ENCODE data around the gene SIAH1. TPM values are rescaled to one million over a fixed set of nuclear protein-coding genes. Genes with fewer than 3 reads are reported as not detected.

Gene SIAH1
- total RNA-seq, 1 experiment from 2014 or later: 29.9 TPM

DNA sequence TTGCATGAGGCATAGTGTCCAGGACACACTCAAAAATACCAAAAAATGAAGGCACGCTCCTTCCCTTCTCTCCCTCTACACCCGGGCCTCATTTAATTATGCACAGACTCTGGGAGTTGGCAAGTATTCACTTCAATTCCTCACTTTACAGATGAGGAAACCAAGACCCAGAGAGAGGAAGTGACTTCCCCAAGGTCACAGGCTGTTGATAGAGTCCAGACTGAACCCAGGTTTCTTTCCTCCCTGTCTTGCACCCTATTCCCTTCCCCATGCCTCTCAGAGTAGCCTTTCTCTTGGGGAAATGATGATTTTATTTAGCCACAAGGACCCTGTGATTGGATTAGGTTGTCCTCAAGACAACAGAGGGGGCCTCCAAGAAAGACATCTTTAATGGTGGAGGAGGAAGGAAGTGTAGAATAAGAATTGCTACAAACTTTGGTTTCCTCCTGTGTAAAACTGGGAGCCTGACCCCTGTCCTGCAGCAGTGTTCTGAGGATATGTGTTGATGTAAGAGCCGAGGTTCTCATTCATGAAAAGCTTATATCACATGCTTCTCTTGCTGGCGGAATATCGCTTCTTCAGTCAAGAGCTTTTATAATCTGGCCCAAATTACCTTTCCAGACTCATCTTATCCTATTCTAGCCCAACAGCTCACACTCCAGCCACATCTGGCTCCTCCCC is 48.8 kb upstream of the SIAH1 start (continued):
- TF ChIP-seq, protein P1, sequence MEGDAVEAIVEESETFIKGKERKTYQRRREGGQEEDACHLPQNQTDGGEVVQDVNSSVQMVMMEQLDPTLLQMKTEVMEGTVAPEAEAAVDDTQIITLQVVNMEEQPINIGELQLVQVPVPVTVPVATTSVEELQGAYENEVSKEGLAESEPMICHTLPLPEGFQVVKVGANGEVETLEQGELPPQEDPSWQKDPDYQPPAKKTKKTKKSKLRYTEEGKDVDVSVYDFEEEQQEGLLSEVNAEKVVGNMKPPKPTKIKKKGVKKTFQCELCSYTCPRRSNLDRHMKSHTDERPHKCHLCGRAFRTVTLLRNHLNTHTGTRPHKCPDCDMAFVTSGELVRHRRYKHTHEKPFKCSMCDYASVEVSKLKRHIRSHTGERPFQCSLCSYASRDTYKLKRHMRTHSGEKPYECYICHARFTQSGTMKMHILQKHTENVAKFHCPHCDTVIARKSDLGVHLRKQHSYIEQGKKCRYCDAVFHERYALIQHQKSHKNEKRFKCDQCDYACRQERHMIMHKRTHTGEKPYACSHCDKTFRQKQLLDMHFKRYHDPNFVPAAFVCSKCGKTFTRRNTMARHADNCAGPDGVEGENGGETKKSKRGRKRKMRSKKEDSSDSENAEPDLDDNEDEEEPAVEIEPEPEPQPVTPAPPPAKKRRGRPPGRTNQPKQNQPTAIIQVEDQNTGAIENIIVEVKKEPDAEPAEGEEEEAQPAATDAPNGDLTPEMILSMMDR (IDR thresholded peaks at IDR 0.05): no peak
- TF ChIP-seq, protein P2, sequence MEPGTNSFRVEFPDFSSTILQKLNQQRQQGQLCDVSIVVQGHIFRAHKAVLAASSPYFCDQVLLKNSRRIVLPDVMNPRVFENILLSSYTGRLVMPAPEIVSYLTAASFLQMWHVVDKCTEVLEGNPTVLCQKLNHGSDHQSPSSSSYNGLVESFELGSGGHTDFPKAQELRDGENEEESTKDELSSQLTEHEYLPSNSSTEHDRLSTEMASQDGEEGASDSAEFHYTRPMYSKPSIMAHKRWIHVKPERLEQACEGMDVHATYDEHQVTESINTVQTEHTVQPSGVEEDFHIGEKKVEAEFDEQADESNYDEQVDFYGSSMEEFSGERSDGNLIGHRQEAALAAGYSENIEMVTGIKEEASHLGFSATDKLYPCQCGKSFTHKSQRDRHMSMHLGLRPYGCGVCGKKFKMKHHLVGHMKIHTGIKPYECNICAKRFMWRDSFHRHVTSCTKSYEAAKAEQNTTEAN (CRISPR knock-in tag; IDR thresholded peaks at IDR 0.05): no peak
- no peak for TF ChIP-seq NFATC4 (CRISPR knock-in tag; IDR thresholded peaks at IDR 0.05)
- no peak for TF ChIP-seq SP1 (CRISPR knock-in tag; conservative IDR thresholded peaks at IDR 0.05)

DNA sequence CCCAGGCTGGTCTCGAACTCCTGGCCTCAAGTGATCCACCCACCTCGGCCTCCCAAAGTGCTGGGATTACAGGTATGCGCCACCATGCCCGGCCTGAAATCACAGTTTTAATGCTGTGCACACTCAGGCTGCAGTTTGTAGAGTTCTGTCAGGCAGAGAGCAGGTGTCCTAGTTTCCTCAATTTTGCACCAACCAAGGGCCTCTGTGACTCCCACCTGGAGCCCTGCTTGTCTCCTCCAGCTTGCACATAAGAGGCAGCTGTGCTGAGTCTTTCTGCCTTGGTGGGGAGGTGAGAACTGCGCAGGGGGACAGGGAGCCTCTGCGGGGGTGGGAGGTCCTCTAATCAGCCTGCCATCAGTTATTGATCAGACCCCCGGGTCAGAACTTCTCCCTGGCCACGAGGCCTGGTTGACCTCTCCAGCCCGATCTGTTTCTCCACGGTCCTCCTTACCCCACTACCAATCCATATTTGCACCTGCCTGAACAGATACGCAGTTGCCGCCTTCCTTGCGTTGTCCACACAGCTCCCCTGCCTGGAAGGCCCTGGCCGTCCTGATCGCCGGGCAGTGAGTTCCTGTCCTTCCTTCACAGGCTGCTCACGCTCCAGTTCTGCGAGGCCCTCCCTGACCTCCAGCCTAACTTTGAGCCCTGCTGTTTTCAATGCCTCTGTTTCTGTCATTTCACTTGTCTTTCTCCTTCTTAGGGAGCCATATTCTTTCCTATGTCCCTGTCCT is 48.1 kb upstream of the SIAH1 start:
- Mint-ChIP-seq H3K27me3 (ENCODE audit: low read depth) (no peaks in the 10 kb centered on the region), H3K4me1 (peaks cover 19% of the 10 kb centered on the region), H3K27ac (no peak overlapping the region), H3K9me3 (peaks cover 4% of the 10 kb centered on the region; the same call in 1 of the 2 replicates), H3K4me3 (no peak overlapping the region), H3K36me3 (no peaks in the 10 kb centered on the region)
- ATAC-seq (no peak), DNase-seq (ENCODE audit: low spot score) (no peak)
- TF ChIP-seq MXD4 (CRISPR knock-in tag; IDR thresholded peaks at IDR 0.05; ENCODE audit: borderline replicate concordance) (no peak), SP1 (CRISPR knock-in tag; conservative IDR thresholded peaks at IDR 0.05) (no peak), NR2C2 (CRISPR knock-in tag; IDR thresholded peaks at IDR 0.05) (no peak), FOXK1 (CRISPR knock-in tag; IDR thresholded peaks at IDR 0.05) (no peak), CBFB (CRISPR knock-in tag; IDR thresholded peaks at IDR 0.05; ENCODE audit: low read depth) (no peak), TEAD4 (CRISPR knock-in tag; IDR thresholded peaks at IDR 0.05) (no peak), RORB (CRISPR knock-in tag; IDR thresholded peaks at IDR 0.05) (no peak), ZNF416 (CRISPR knock-in tag; IDR thresholded peaks at IDR 0.05) (no peak), JAZF1 (CRISPR knock-in tag; IDR thresholded peaks at IDR 0.05) (no peak), CREB1 (CRISPR knock-in tag; IDR thresholded peaks at IDR 0.05) (no peak)
- TF ChIP-seq, protein P3, sequence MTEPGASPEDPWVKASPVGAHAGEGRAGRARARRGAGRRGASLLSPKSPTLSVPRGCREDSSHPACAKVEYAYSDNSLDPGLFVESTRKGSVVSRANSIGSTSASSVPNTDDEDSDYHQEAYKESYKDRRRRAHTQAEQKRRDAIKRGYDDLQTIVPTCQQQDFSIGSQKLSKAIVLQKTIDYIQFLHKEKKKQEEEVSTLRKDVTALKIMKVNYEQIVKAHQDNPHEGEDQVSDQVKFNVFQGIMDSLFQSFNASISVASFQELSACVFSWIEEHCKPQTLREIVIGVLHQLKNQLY (CRISPR knock-in tag; IDR thresholded peaks at IDR 0.05): no peak
- TF ChIP-seq, protein P4, sequence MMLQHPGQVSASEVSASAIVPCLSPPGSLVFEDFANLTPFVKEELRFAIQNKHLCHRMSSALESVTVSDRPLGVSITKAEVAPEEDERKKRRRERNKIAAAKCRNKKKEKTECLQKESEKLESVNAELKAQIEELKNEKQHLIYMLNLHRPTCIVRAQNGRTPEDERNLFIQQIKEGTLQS (CRISPR knock-in tag; conservative IDR thresholded peaks at IDR 0.05): no peak
- TF ChIP-seq, protein P5, sequence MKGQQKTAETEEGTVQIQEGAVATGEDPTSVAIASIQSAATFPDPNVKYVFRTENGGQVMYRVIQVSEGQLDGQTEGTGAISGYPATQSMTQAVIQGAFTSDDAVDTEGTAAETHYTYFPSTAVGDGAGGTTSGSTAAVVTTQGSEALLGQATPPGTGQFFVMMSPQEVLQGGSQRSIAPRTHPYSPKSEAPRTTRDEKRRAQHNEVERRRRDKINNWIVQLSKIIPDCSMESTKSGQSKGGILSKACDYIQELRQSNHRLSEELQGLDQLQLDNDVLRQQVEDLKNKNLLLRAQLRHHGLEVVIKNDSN (CRISPR knock-in tag; IDR thresholded peaks at IDR 0.05): no peak
- ChIA-PET CTCF (no interaction called here), POLR2A (no interaction called here)

DNA sequence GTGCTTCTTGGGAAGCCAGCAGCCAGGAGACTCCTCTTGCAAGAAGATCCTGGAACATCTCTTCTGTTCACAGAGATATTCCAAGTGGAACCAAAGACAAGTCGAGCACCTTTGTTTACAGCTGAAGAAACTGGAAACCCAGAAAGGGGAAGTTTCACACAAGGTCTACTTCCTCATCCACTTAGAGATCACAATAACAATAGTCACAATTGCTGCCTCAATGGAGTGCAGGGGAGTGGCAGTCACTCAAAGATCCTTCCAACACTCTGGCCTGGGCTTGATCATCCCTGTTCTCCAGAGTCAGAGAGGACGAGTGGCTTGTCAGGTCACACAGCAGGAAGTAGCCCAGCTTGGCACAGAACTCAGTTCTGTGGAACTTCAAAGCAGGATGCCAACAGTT is 46.9 kb upstream of the SIAH1 start:
- DNase-seq (ENCODE audit: low spot score) (no peak), ATAC-seq (peak; percentile 83)
- H3K4me3 Mint-ChIP-seq: no peak overlapping the region
- no peak for TF ChIP-seq NR2C2 (CRISPR knock-in tag; IDR thresholded peaks at IDR 0.05)
- TF ChIP-seq ESRRA (CRISPR knock-in tag; IDR thresholded peaks at IDR 0.05; ENCODE audit: borderline replicate concordance): no peak
- TF ChIP-seq FOXK1 (CRISPR knock-in tag; IDR thresholded peaks at IDR 0.05): no peak
- no peak for TF ChIP-seq EMX1 (CRISPR knock-in tag; IDR thresholded peaks at IDR 0.05)
- TF ChIP-seq, protein P6, sequence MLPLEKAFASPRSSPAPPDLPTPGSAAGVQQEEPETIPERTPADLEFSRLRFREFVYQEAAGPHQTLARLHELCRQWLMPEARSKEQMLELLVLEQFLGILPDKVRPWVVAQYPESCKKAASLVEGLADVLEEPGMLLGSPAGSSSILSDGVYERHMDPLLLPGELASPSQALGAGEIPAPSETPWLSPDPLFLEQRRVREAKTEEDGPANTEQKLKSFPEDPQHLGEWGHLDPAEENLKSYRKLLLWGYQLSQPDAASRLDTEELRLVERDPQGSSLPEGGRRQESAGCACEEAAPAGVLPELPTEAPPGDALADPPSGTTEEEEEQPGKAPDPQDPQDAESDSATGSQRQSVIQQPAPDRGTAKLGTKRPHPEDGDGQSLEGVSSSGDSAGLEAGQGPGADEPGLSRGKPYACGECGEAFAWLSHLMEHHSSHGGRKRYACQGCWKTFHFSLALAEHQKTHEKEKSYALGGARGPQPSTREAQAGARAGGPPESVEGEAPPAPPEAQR (CRISPR knock-in tag; IDR thresholded peaks at IDR 0.05): no peak
- TF ChIP-seq, protein P7, sequence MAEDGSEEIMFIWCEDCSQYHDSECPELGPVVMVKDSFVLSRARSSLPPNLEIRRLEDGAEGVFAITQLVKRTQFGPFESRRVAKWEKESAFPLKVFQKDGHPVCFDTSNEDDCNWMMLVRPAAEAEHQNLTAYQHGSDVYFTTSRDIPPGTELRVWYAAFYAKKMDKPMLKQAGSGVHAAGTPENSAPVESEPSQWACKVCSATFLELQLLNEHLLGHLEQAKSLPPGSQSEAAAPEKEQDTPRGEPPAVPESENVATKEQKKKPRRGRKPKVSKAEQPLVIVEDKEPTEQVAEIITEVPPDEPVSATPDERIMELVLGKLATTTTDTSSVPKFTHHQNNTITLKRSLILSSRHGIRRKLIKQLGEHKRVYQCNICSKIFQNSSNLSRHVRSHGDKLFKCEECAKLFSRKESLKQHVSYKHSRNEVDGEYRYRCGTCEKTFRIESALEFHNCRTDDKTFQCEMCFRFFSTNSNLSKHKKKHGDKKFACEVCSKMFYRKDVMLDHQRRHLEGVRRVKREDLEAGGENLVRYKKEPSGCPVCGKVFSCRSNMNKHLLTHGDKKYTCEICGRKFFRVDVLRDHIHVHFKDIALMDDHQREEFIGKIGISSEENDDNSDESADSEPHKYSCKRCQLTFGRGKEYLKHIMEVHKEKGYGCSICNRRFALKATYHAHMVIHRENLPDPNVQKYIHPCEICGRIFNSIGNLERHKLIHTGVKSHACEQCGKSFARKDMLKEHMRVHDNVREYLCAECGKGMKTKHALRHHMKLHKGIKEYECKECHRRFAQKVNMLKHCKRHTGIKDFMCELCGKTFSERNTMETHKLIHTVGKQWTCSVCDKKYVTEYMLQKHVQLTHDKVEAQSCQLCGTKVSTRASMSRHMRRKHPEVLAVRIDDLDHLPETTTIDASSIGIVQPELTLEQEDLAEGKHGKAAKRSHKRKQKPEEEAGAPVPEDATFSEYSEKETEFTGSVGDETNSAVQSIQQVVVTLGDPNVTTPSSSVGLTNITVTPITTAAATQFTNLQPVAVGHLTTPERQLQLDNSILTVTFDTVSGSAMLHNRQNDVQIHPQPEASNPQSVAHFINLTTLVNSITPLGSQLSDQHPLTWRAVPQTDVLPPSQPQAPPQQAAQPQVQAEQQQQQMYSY (CRISPR knock-in tag; IDR thresholded peaks at IDR 0.05): no peak
- TF ChIP-seq ELF4 (CRISPR knock-in tag; IDR thresholded peaks at IDR 0.05; ENCODE audit: low read depth): no peak
- TF ChIP-seq ATF1 (CRISPR knock-in tag; IDR thresholded peaks at IDR 0.05): no peak
- no peak for TF ChIP-seq ETV6 (CRISPR knock-in tag; IDR thresholded peaks at IDR 0.05)
- no peak for TF ChIP-seq PRRX2 (CRISPR knock-in tag; IDR thresholded peaks at IDR 0.05)

More for the DNA sequence above, 46.9 kb upstream of the SIAH1 start:
- POLR2A ChIA-PET: no interaction called here
- H3K36me3 Mint-ChIP-seq: no peaks in the 10 kb centered on the region
- peak overlapping the region; percentile 81; the same call in 1 of the 2 replicates for H3K27ac Mint-ChIP-seq
- peaks cover 19% of the 10 kb centered on the region for H3K4me1 Mint-ChIP-seq
- CTCF ChIA-PET: interaction anchor here (1.4 kb wide), 1 partner anchor 95 kb away, joined by 5 read pairs; no protein-coding TSS in a partner anchor
- H3K9me3 Mint-ChIP-seq: peaks cover 4% of the 10 kb centered on the region; the same call in 1 of the 2 replicates
- no peaks in the 10 kb centered on the region for H3K27me3 Mint-ChIP-seq (ENCODE audit: low read depth)

Measured in WTC11 (cell line).